HL-60 (cell line): ENCODE data around the gene RPUSD4.

Experiments
- DNase-seq, 2 experiments: peaks; one replicate each; pipeline ENCODE4 v3.0.0-alpha.2; 2010 to 2020; ENCODE audit warnings: low read depth in 1 of 2, low spot score in 1 of 2
- H3K27ac ChIP-seq: fragments of 250-450 bp; sonication (Bioruptor Pico); replicated peaks from 2 replicates; pipeline ENCODE4 v1.5.1; 2020; ENCODE audit warnings: mild to moderate bottlenecking, moderate library complexity
- H3K27me3 ChIP-seq: fragments of 250-450 bp; sonication (Bioruptor Pico); 2 replicates; pipeline ENCODE4 v1.5.1; 2021; ENCODE audit warnings: mild to moderate bottlenecking, moderate library complexity; ENCODE audit not compliant: insufficient read depth, poor library complexity, severe bottlenecking
- H3K4me3 ChIP-seq: replicated peaks from 2 replicates; pipeline ENCODE4 v1.5.1; 2011; ENCODE audit warnings: mild to moderate bottlenecking, control low read depth, low read length; ENCODE audit not compliant: insufficient read depth
- GABPA ChIP-seq: IDR thresholded peaks from 2 replicates; pipeline ENCODE4 v1.6.1; 2012; ENCODE audit warnings: low read depth
- POLR2AphosphoS5 ChIP-seq: IDR thresholded peaks from 2 replicates; pipeline ENCODE4 v1.6.1; 2012; ENCODE audit warnings: low read depth
- SPI1 ChIP-seq: IDR thresholded peaks from 2 replicates; pipeline ENCODE4 v1.6.1; 2012; ENCODE audit warnings: low read depth, mild to moderate bottlenecking, borderline replicate concordance
- TF ChIP-seq, protein P1 (sequence below): IDR thresholded peaks from one replicate; pipeline ENCODE4 v1.5.1; 2011; ENCODE audit warnings: low read length, control low read depth, inconsistent platforms; ENCODE audit not compliant: insufficient read depth
- TF ChIP-seq, protein P2 (sequence below): IDR thresholded peaks from 2 replicates; pipeline ENCODE4 v1.6.1; 2012; ENCODE audit warnings: low read depth; ENCODE audit not compliant: insufficient replicate concordance

The RPUSD4 gene

GRCh38 chr11:126182787-126183445 lies 28.5 kb downstream of the RPUSD4 start:
- no peaks in the 10 kb centered on the region for H3K27me3 ChIP-seq
- DNase-seq: no peak
- no peak overlapping the region for H3K4me3 ChIP-seq
- H3K27ac ChIP-seq: no peak overlapping the region
- TF ChIP-seq, protein P1, sequence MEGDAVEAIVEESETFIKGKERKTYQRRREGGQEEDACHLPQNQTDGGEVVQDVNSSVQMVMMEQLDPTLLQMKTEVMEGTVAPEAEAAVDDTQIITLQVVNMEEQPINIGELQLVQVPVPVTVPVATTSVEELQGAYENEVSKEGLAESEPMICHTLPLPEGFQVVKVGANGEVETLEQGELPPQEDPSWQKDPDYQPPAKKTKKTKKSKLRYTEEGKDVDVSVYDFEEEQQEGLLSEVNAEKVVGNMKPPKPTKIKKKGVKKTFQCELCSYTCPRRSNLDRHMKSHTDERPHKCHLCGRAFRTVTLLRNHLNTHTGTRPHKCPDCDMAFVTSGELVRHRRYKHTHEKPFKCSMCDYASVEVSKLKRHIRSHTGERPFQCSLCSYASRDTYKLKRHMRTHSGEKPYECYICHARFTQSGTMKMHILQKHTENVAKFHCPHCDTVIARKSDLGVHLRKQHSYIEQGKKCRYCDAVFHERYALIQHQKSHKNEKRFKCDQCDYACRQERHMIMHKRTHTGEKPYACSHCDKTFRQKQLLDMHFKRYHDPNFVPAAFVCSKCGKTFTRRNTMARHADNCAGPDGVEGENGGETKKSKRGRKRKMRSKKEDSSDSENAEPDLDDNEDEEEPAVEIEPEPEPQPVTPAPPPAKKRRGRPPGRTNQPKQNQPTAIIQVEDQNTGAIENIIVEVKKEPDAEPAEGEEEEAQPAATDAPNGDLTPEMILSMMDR: no peak
- TF ChIP-seq SPI1 (no peak), GABPA (no peak), POLR2AphosphoS5 (no peak)
- TF ChIP-seq, protein P2, sequence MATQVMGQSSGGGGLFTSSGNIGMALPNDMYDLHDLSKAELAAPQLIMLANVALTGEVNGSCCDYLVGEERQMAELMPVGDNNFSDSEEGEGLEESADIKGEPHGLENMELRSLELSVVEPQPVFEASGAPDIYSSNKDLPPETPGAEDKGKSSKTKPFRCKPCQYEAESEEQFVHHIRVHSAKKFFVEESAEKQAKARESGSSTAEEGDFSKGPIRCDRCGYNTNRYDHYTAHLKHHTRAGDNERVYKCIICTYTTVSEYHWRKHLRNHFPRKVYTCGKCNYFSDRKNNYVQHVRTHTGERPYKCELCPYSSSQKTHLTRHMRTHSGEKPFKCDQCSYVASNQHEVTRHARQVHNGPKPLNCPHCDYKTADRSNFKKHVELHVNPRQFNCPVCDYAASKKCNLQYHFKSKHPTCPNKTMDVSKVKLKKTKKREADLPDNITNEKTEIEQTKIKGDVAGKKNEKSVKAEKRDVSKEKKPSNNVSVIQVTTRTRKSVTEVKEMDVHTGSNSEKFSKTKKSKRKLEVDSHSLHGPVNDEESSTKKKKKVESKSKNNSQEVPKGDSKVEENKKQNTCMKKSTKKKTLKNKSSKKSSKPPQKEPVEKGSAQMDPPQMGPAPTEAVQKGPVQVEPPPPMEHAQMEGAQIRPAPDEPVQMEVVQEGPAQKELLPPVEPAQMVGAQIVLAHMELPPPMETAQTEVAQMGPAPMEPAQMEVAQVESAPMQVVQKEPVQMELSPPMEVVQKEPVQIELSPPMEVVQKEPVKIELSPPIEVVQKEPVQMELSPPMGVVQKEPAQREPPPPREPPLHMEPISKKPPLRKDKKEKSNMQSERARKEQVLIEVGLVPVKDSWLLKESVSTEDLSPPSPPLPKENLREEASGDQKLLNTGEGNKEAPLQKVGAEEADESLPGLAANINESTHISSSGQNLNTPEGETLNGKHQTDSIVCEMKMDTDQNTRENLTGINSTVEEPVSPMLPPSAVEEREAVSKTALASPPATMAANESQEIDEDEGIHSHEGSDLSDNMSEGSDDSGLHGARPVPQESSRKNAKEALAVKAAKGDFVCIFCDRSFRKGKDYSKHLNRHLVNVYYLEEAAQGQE: no peak

DNA sequence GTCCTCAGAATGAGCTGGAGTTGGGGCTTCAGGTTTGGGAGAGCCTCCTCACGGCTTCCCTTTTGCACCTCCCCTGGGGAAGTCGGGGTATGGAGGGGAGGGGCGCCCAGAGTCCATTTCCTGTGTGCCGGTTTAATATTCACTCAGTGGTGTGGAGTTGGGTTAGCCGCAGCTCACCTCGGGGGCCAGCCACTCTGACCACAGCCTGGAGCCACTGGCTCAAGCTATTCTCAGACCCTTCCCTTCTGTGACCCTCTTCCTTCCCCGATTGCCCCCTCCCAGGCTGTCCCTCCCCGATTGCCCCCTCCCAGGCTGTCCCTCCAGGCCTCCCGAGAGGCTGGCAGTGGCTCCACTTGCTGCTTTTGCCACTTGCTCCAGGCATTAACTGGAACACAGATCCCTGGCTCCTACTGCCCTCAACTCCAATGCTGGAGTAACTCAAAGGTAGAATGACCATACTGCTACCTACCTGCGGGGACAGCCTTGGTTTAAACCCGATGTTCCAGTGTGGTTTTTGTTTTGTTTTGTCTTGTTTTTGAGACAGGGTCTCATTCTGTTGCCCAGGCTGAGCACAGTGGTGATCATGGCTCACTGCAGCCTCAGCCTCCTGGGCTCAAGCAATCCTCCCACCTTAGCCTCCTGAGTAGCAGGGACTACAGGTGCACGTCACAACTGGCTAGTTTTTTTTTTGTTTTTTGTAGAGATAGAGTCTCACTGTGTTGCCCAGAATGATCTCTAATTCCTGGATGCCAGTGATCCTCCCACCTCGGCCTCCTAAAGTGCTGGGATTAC lies 29.3 kb downstream of the RPUSD4 start:
- Histone ChIP-seq H3K4me3 (no peak overlapping the region), H3K27me3 (no peaks in the 10 kb centered on the region), H3K27ac (no peak overlapping the region)
- no peak for TF ChIP-seq POLR2AphosphoS5
- no peak for TF ChIP-seq GABPA
- TF ChIP-seq, protein P1: no peak
- no peak for TF ChIP-seq SPI1
- TF ChIP-seq, protein P2: no peak
- no peak for DNase-seq

DNA sequence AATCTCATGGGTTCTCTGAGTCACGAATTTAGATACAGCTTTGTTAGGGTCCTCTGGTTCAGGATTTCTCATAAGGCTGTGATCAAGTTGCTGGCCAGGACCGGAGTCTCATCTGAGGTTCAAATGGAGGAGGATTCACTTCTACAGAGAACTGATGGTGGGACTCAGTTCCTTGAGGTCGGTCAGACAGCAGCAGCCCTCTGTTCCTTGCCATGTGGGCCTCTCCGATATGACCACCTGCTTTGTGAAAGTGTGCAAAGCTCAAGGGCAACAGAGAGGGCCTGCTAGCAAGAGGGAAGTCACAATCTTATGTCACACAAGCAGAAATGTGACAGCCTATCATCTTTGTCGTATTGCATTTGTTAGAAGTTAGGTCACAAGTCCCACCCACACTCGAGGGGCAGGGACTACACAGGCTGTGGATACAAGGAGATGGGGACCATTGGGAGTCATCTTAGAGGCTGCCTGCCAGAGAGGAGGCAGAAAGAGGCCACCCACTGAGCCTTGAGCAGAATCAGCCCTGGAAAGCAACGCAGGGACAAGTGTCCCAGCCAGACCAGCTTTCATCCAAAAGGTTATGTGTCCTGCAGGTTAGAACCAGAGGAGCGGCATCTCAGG lies 34.5 kb downstream of the RPUSD4 start:
- H3K27me3 ChIP-seq: no peaks in the 10 kb centered on the region
- no peak overlapping the region for H3K4me3 ChIP-seq
- TF ChIP-seq, protein P2: no peak
- TF ChIP-seq GABPA (no peak), SPI1 (no peak), POLR2AphosphoS5 (no peak)
- TF ChIP-seq, protein P1: no peak
- DNase-seq: no peak
- no peak overlapping the region for H3K27ac ChIP-seq
